Measurements from ENCODE around the gene PRM3. TPM values are rescaled to one million over a fixed set of nuclear protein-coding genes. Genes with fewer than 3 reads are reported as not detected.
A peak's percentile ranks its signal among the peaks of the same experiment; 100 is the strongest.

PRM3 gene, protein sequence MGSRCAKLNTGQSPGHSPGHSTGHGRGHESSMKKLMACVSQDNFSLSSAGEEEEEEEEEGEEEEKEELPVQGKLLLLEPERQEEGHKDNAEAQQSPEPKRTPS
- total RNA-seq: not detected

DNA sequence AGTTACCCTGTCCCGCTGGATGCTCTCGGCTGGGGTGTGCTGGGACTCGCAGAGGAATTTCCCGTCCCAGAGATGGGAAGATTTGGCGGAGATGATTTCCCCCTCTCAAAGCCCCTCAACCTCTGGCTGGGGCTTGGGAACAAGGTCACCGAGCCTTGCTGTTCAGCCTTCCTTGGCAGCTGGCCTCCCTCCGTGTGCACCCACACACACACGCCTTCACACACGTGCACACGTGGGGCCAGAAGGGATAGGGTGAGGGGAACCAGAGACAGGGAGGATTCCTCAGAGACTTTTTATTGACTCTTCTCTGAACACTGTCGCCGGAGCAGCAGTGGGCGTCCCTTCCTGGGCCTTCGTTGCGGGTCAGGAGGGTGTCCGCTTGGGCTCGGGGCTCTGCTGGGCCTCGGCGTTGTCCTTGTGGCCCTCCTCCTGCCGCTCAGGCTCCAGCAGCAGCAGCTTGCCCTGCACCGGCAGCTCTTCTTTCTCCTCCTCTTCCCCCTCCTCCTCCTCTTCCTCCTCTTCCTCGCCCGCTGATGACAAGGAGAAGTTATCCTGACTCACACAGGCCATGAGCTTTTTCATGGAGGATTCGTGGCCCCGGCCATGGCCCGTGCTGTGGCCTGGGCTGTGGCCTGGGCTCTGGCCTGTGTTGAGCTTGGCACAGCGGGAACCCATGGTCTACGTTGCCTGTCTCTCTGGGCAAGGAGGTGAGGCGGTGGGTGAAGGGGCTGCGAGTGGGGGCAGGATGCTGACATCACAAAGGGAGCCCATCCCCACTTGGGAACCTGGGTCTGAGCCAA lies at the start of gene PRM3:
Gene PRM3, minus strand, starts transcription at position 709 of the 800 bp plus-strand sequence. Its CDS starts 34 bp downstream, at position 675.
- H3K27me3 Mint-ChIP-seq: no peaks in the 10 kb centered on the region
- no peak for DNase-seq
- no peaks in the 10 kb centered on the region for H3K4me1 Mint-ChIP-seq
- H3K4me3 Mint-ChIP-seq: no peak within 1 kb of the TSS
- H3K27ac Mint-ChIP-seq: no peak within 1 kb of the TSS
- no peaks in the 10 kb centered on the region for H3K9me3 Mint-ChIP-seq
- H3K36me3 Mint-ChIP-seq: no peaks in the 10 kb centered on the region

GRCh38 chr16:11322823-11323222 lies 49.4 kb upstream of the PRM3 start:
- no peaks in the 10 kb centered on the region for H3K27me3 Mint-ChIP-seq
- peaks cover 2% of the 10 kb centered on the region for H3K9me3 Mint-ChIP-seq
- peaks cover 27% of the 10 kb centered on the region for H3K4me1 Mint-ChIP-seq
- no peak for DNase-seq
- peaks cover 8% of the 10 kb centered on the region for H3K36me3 Mint-ChIP-seq
- no peak overlapping the region for H3K4me3 Mint-ChIP-seq
- H3K27ac Mint-ChIP-seq: no peak overlapping the region

DNA sequence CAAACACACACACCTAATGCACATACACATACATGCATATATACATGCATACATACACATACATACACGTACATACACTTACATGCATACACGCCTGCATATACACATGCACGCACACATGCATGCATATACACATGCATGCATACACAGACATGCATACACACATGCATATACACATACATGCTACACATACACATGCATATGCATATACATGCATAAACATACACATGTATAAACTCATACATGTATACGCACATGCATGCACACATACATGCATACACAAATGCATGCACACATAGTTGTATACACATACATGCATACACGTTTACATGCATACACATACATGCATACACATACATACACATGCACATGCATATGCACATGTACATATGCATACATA lies 48.2 kb upstream of the PRM3 start:
- Mint-ChIP-seq H3K27ac (no peak overlapping the region), H3K4me3 (no peak overlapping the region), H3K4me1 (peaks cover 16% of the 10 kb centered on the region), H3K9me3 (no peaks in the 10 kb centered on the region), H3K36me3 (no peaks in the 10 kb centered on the region), H3K27me3 (no peaks in the 10 kb centered on the region)
- no peak for DNase-seq

DNA sequence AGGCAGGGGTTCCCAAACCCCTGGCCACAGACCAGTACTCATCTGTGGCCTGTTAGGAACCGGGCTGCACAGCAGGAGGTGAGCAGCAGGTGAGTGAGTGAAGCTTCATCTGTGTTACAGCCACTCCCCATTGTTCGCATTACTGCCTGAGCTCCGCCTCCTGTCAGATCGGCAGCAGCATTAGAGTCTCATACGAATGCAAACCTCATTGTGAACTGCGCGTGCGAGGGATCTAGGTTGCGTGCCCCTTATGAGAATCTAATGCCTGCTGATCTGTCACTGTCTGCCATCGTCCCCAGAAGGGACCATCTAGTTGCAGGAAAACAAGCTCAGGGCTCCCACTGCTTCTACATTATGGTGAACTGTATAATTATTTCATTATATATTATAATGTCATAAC lies 46.7 kb upstream of the PRM3 start:
- H3K4me1 Mint-ChIP-seq: peaks cover 4% of the 10 kb centered on the region
- no peak overlapping the region for H3K27ac Mint-ChIP-seq
- no peaks in the 10 kb centered on the region for H3K27me3 Mint-ChIP-seq
- no peaks in the 10 kb centered on the region for H3K9me3 Mint-ChIP-seq
- no peak for DNase-seq
- no peak overlapping the region for H3K4me3 Mint-ChIP-seq
- no peaks in the 10 kb centered on the region for H3K36me3 Mint-ChIP-seq

DNA sequence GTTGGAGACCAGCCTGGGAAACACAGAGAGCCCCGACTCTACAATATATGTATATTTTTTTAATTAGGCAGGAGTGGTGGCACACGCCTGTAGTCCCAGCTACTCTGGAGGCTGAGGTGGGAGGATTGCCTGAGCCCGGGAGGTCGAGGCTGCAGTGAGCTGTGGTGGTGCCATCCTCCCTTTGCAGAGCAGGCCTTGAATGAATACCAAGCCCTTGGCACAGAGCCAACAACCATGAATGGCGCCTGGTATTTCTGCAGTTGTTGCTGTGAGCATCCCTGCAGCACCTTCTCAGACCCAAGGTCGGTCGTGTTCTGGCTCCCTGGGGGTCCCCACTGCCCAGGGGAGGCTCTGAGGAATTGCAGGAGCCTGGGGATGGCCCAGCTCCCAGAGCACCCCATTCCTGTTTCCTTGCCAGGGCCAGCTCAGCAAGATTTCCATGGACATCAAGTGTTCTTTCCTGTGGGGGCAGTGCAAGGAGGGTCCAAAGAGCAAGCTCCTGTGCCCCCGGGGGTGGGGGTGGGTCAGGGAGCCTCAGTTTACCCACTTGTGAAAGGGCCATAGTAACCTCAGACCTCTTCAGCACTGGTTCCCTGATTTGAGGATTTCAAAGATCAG lies 46.2 kb upstream of the PRM3 start:
- Mint-ChIP-seq H3K36me3 (no peaks in the 10 kb centered on the region), H3K9me3 (no peaks in the 10 kb centered on the region), H3K4me3 (no peak overlapping the region), H3K27ac (no peak overlapping the region), H3K27me3 (no peaks in the 10 kb centered on the region), H3K4me1 (no peaks in the 10 kb centered on the region)
- DNase-seq: no peak

GRCh38 chr16:11318817-11319216 lies 45.4 kb upstream of the PRM3 start:
- H3K4me3 Mint-ChIP-seq: no peak overlapping the region
- H3K27me3 Mint-ChIP-seq: no peaks in the 10 kb centered on the region
- DNase-seq: no peak
- H3K4me1 Mint-ChIP-seq: no peaks in the 10 kb centered on the region
- H3K27ac Mint-ChIP-seq: no peak overlapping the region
- no peaks in the 10 kb centered on the region for H3K36me3 Mint-ChIP-seq
- no peaks in the 10 kb centered on the region for H3K9me3 Mint-ChIP-seq

DNA sequence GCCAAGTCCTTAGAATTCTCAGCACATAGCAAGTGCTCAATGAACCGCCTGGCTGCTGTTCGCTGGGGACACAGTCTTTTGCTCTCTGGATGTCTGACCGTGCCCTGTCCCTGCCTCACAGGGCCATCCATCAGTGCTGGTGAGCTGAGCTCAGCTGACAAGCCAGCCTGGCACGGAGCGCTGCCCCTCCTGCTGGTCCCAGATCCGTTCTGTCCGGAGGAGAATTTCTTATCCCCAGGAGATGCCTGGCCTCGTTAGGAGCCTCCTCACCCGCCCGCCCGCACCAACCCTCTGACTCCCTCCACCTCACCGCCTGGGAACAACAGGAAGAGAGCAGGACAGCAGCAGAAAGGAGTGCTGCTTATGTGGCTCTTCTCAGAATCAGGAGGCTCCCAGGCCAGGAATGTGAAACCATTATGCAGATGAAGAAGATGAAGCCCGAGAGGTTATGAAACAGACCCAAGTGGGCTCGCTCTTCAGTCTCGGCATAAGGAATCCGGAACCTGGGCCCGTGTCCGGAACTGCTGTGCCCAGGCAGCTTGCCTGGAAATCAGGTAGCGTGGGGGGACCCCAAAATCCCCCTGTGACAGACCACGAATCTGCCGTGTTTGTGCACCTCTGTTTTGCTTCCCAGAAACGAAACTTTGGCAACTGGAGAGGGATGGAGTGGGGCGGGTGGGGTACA lies 43.0 kb upstream of the PRM3 start:
- Mint-ChIP-seq H3K27me3 (no peaks in the 10 kb centered on the region), H3K4me1 (peaks cover 22% of the 10 kb centered on the region), H3K27ac (peak overlapping the region; percentile 6), H3K9me3 (no peaks in the 10 kb centered on the region), H3K36me3 (no peaks in the 10 kb centered on the region), H3K4me3 (no peak overlapping the region)
- no peak for DNase-seq

DNA sequence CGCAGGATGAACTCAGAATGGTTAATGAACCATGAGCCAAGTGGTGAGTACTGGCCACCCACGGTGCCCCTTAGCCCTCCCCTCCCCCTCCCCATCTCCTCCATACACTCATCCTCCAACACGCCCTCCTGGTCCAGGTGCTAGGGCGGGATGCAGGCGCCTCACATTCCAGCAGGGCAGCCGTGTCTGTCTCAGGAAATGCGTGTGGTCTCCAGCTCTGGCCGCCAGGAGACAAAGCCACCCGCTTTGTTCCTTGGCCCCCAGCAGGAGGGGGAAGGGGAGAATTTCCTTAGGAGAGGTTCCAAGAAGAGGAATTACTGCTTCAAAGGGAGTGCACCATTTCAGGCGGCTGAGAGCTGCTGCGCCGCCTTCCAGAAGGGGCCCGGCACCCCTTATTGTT lies 42.1 kb upstream of the PRM3 start:
- H3K4me3 Mint-ChIP-seq: no peak overlapping the region
- no peaks in the 10 kb centered on the region for H3K36me3 Mint-ChIP-seq
- no peak overlapping the region for H3K27ac Mint-ChIP-seq
- H3K9me3 Mint-ChIP-seq: no peaks in the 10 kb centered on the region
- no peaks in the 10 kb centered on the region for H3K27me3 Mint-ChIP-seq
- no peak for DNase-seq
- H3K4me1 Mint-ChIP-seq: peaks cover 31% of the 10 kb centered on the region

DNA sequence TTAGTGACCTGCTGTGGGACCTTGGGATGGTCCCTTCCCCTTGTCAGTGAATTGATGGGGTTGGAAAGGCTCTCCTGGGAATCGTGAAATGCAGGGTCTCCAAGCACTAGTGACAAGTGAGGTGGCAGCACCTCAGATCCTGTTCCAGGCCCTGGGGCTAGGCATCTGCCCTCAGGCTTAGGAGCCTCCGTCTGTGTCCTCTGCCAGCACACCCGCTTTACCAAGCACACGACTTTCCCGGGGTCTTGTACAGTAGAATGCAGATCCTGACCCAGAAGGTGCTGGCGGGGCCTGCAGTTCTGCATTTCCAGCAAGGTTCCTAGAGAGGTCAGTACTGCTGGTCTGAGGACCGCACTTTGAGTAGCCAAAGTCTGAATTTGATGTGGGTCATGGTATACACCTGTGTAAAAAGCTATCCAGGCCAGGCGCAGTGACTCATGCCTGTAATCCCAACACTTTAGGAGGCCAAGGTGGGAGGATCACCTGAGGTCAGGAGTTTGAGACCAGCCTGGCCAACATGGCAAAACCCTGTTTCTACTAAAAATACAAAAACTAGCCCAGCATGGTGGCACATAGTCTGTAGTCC lies 41.0 kb upstream of the PRM3 start:
- Mint-ChIP-seq H3K4me1 (peaks cover 38% of the 10 kb centered on the region), H3K27me3 (no peaks in the 10 kb centered on the region), H3K9me3 (peaks cover 2% of the 10 kb centered on the region), H3K4me3 (no peak overlapping the region), H3K36me3 (no peaks in the 10 kb centered on the region), H3K27ac (no peak overlapping the region)
- no peak for DNase-seq

GRCh38 chr16:11313493-11314308 lies 40.3 kb upstream of the PRM3 start:
- H3K36me3 Mint-ChIP-seq: no peaks in the 10 kb centered on the region
- H3K4me1 Mint-ChIP-seq: peaks cover 39% of the 10 kb centered on the region
- no peaks in the 10 kb centered on the region for H3K27me3 Mint-ChIP-seq
- peaks cover 2% of the 10 kb centered on the region for H3K9me3 Mint-ChIP-seq
- DNase-seq: no peak
- peak overlapping the region; percentile 17 for H3K27ac Mint-ChIP-seq
- H3K4me3 Mint-ChIP-seq: no peak overlapping the region

GRCh38 chr16:11312718-11313492 lies 39.5 kb upstream of the PRM3 start:
- Mint-ChIP-seq H3K9me3 (peaks cover 2% of the 10 kb centered on the region), H3K27me3 (no peaks in the 10 kb centered on the region), H3K27ac (peak overlapping the region; percentile 58), H3K4me1 (peaks cover 41% of the 10 kb centered on the region), H3K36me3 (no peaks in the 10 kb centered on the region), H3K4me3 (no peak overlapping the region)
- DNase-seq: peak; percentile 42

GRCh38 chr16:11310997-11311561 lies 37.6 kb upstream of the PRM3 start:
- H3K4me1 Mint-ChIP-seq: peaks cover 41% of the 10 kb centered on the region
- H3K4me3 Mint-ChIP-seq: no peak overlapping the region

DNA sequence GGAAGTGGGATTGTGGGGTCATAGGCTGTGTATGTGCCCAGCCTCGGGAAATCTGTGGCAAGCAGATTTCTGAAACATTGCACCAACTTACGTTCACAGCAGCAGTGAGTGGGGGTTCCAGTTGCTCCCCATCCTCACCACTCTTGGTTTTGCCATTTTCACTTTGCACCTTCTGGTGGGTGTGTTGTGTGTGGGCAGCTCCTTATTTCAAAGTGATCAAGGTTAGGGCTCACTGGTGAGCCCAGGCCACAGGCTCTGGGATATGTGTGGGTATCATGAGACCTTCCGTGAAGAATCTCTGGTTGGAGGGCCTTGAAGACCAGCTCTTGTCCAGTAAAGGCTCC lies 37.2 kb upstream of the PRM3 start:
- H3K36me3 Mint-ChIP-seq: no peaks in the 10 kb centered on the region
- peaks cover 2% of the 10 kb centered on the region for H3K9me3 Mint-ChIP-seq
- DNase-seq: no peak
- H3K4me3 Mint-ChIP-seq: no peak overlapping the region
- H3K27ac Mint-ChIP-seq: peak overlapping the region; percentile 80
- no peaks in the 10 kb centered on the region for H3K27me3 Mint-ChIP-seq
- peaks cover 41% of the 10 kb centered on the region for H3K4me1 Mint-ChIP-seq

More at GRCh38 chr16:11310997-11311561, 37.6 kb upstream of the PRM3 start:
- Mint-ChIP-seq H3K9me3 (peaks cover 2% of the 10 kb centered on the region), H3K27me3 (no peaks in the 10 kb centered on the region), H3K36me3 (no peaks in the 10 kb centered on the region), H3K27ac (peak overlapping the region; percentile 80)
- peak; percentile 32 for DNase-seq

All from activated naive CD8-positive, alpha-beta T cell treated with anti-CD3 and anti-CD28 coated beads for 36 hours (primary cell).